IMR-90 (cell line): ENCODE data around the gene POU4F2. TPM values are rescaled to one million over a fixed set of nuclear protein-coding genes. Genes with fewer than 3 reads are reported as not detected.

Experiments used
- ATAC-seq: fragments of 200-7000 bp; cut with Tn5 transposase; 2 replicates; pipeline ENCODE4 v1.9.1; 2020; ENCODE audit warnings: low read depth, mild to moderate bottlenecking, moderate library complexity
- BruUV-seq: library from RNA; stranded (reverse); fragments of 400-500 nt; replicated peaks from 2 replicates; lab custom pipeline; 2021; lab: Mats Ljungman, UMichigan
- CTCF ChIA-PET: fragments of 300-600 bp; formaldehyde crosslinking; extraction: SDS; loops from one replicate; lab custom pipeline; 2021; ENCODE audit warnings: antibody characterized with exemption; lab: Yijun Ruan, JAX
- POLR2A ChIA-PET: fragments of 300-600 bp; sonication (Branson Sonifier 250); formaldehyde crosslinking; loops from one replicate; lab custom pipeline; 2022; ENCODE audit warnings: antibody characterized with exemption; ENCODE audit not compliant: unreplicated experiment; lab: Charles Lee
- DNase-seq: peaks from one replicate; pipeline ENCODE4 v3.0.0; 2013
- H2AFZ ChIP-seq: replicated peaks from 2 replicates; pipeline ENCODE3; 2013; ENCODE audit warnings: low read length, mild to moderate bottlenecking; ENCODE audit not compliant: poor library complexity
- H2AK5ac ChIP-seq: 2 replicates; pipeline ENCODE4 v1.6.1; 2013; ENCODE audit warnings: low read depth, low read length, inconsistent platforms
- H2AK9ac ChIP-seq: replicated peaks from 2 replicates; pipeline ENCODE3; 2013; ENCODE audit warnings: mild to moderate bottlenecking, low read depth, low read length, moderate library complexity; ENCODE audit not compliant: poor library complexity
- H2BK120ac ChIP-seq: 2 replicates; pipeline ENCODE4 v1.6.1; 2013; ENCODE audit warnings: low read depth, low read length, inconsistent platforms
- H2BK15ac ChIP-seq: 3 replicates; pipeline ENCODE4 v1.6.1; 2013; ENCODE audit warnings: low read depth, low read length, inconsistent platforms
- H2BK20ac ChIP-seq: 2 replicates; pipeline ENCODE4 v1.6.1; 2013; ENCODE audit warnings: low read depth, mild to moderate bottlenecking, inconsistent platforms, low read length, moderate library complexity
- H2BK5ac ChIP-seq: 2 replicates; pipeline ENCODE4 v1.6.1; 2013; ENCODE audit warnings: mild to moderate bottlenecking, low read depth, low read length, inconsistent platforms; ENCODE audit not compliant: poor library complexity, severe bottlenecking
- H3K14ac ChIP-seq: replicated peaks from 2 replicates; pipeline ENCODE4 v1.6.1; 2013; ENCODE audit warnings: low read depth, low read length, inconsistent platforms
- H3K18ac ChIP-seq: 2 replicates; pipeline ENCODE4 v1.6.1; 2013; ENCODE audit warnings: low read depth, low read length, control low read depth
- H3K23ac ChIP-seq: 2 replicates; pipeline ENCODE4 v1.6.1; 2013; ENCODE audit warnings: low read depth, low read length, inconsistent platforms
- H3K27ac ChIP-seq: 2 replicates; pipeline ENCODE4 v1.5.1; 2013; ENCODE audit warnings: mild to moderate bottlenecking, control low read depth, low read length; ENCODE audit not compliant: insufficient read depth
- H3K27me3 ChIP-seq: 2 replicates; pipeline ENCODE4 v1.6.1; 2013; ENCODE audit warnings: low read length; ENCODE audit not compliant: control insufficient read depth, insufficient read depth
- H3K36me3 ChIP-seq: 2 replicates; pipeline ENCODE4 v1.6.1; 2013; ENCODE audit warnings: low read length, mixed read lengths; ENCODE audit not compliant: control insufficient read depth, insufficient read depth
- H3K4ac ChIP-seq: 2 replicates; pipeline ENCODE4 v1.6.1; 2013; ENCODE audit warnings: low read depth, low read length, inconsistent platforms
- H3K4me1 ChIP-seq: 2 replicates; pipeline ENCODE4 v1.6.1; 2013; ENCODE audit warnings: low read length, mixed read lengths; ENCODE audit not compliant: control insufficient read depth, insufficient read depth
- H3K4me2 ChIP-seq: 2 replicates; pipeline ENCODE4 v1.6.1; 2013; ENCODE audit warnings: low read depth, mild to moderate bottlenecking, control low read depth, low read length, moderate library complexity
- H3K4me3 ChIP-seq: 2 replicates; pipeline ENCODE4 v1.5.1; 2013; ENCODE audit warnings: low read depth, mild to moderate bottlenecking, control low read depth, low read length, moderate library complexity; ENCODE audit not compliant: insufficient read depth
- H3K56ac ChIP-seq: 2 replicates; pipeline ENCODE4 v1.6.1; 2013; ENCODE audit warnings: low read length, inconsistent platforms; ENCODE audit not compliant: insufficient read depth; ENCODE audit errors: extremely low read depth
- H3K79me1 ChIP-seq, 2 experiments: 2 replicates each; pipeline ENCODE4 v1.6.1; 2013; ENCODE audit warnings: low read length in 2 of 2, inconsistent platforms in 1 of 2, low read depth in 1 of 2
- H3K9ac ChIP-seq: 2 replicates; pipeline ENCODE4 v1.6.1; 2013; ENCODE audit warnings: low read depth, low read length, control low read depth
- H3K9me1 ChIP-seq: 2 replicates; pipeline ENCODE4 v1.6.1; 2013; ENCODE audit warnings: low read length, inconsistent platforms; ENCODE audit not compliant: insufficient read depth
- H3K9me3 ChIP-seq: 2 replicates; pipeline ENCODE4 v1.6.1; 2013; ENCODE audit warnings: low read length; ENCODE audit not compliant: control insufficient read depth, insufficient read depth
- H4K20me1 ChIP-seq: 2 replicates; pipeline ENCODE4 v1.6.1; 2013; ENCODE audit warnings: low read length, inconsistent platforms; ENCODE audit not compliant: insufficient read depth
- H4K5ac ChIP-seq: 2 replicates; pipeline ENCODE4 v1.6.1; 2013; ENCODE audit warnings: mild to moderate bottlenecking, low read depth, low read length, control low read depth
- H4K8ac ChIP-seq, 2 experiments: 2 replicates each; pipeline ENCODE4 v1.6.1; 2013; ENCODE audit warnings: low read depth in 2 of 2, low read length in 2 of 2, control low read depth in 1 of 2, inconsistent platforms in 1 of 2
- H4K91ac ChIP-seq: 2 replicates; pipeline ENCODE4 v1.6.1; 2013; ENCODE audit warnings: low read depth, low read length, inconsistent platforms; ENCODE audit not compliant: insufficient read depth
- BHLHE40 ChIP-seq: fragments of 150-350 bp; IDR thresholded peaks from 2 replicates; pipeline ENCODE4 v1.6.1; 2016; ENCODE audit warnings: mild to moderate bottlenecking, low read depth, low read length
- CEBPB ChIP-seq: IDR thresholded peaks from 2 replicates; pipeline ENCODE4 v1.6.1; 2012; ENCODE audit warnings: low read depth, low read length, improper control_type of control experiment
- CHD1 ChIP-seq: IDR thresholded peaks from 2 replicates; pipeline ENCODE4 v1.6.1; 2012; ENCODE audit warnings: low read depth, low read length, improper control_type of control experiment
- FOS ChIP-seq: fragments of 150-350 bp; IDR thresholded peaks from 2 replicates; pipeline ENCODE4 v1.6.1; 2016; ENCODE audit warnings: low read depth, low read length
- MAFK ChIP-seq: IDR thresholded peaks from 2 replicates; pipeline ENCODE4 v1.6.1; 2012; ENCODE audit warnings: low read depth, low read length, improper control_type of control experiment
- MAZ ChIP-seq: IDR thresholded peaks from 2 replicates; pipeline ENCODE4 v1.6.1; 2012; ENCODE audit warnings: low read depth, mild to moderate bottlenecking, low read length, improper control_type of control experiment, moderate library complexity, borderline replicate concordance
- MXI1 ChIP-seq: IDR thresholded peaks from 2 replicates; pipeline ENCODE4 v1.6.1; 2012; ENCODE audit warnings: low read depth, mild to moderate bottlenecking, low read length, moderate library complexity, borderline replicate concordance
- NFE2L2 ChIP-seq: fragments of 150-350 bp; IDR thresholded peaks from 2 replicates; pipeline ENCODE4 v1.6.1; 2016; ENCODE audit warnings: low read depth, mild to moderate bottlenecking, low read length
- POLR2A ChIP-seq: IDR thresholded peaks from 2 replicates; pipeline ENCODE4 v1.6.1; 2012; ENCODE audit warnings: mild to moderate bottlenecking, low read depth, low read length
- RAD21 ChIP-seq: IDR thresholded peaks from 2 replicates; pipeline ENCODE4 v1.6.1; 2012; ENCODE audit warnings: low read length, improper control_type of control experiment
- RCOR1 ChIP-seq: IDR thresholded peaks from 2 replicates; pipeline ENCODE4 v1.6.1; 2012; ENCODE audit warnings: mild to moderate bottlenecking, low read length, improper control_type of control experiment; ENCODE audit not compliant: insufficient replicate concordance
- RFX5 ChIP-seq: IDR thresholded peaks from 2 replicates; pipeline ENCODE4 v1.8.0; 2012; ENCODE audit warnings: low read depth, mild to moderate bottlenecking, low read length, moderate library complexity
- SMC3 ChIP-seq: fragments of 150-350 bp; IDR thresholded peaks from 2 replicates; pipeline ENCODE4 v1.6.1; 2016; ENCODE audit warnings: low read depth, mild to moderate bottlenecking, antibody characterized with exemption, low read length, moderate library complexity
- WGBS, 2 experiments: methylation state at CpG; one replicate each; pipeline versions ENCODE4 v1.1.5 to v1.1.7; 2013; ENCODE audit warnings: missing lambda C conversion rate in 2 of 2; ENCODE audit not compliant: insufficient read length in 1 of 2; ENCODE audit errors: extremely low coverage in 2 of 2; 5-methylcytosine and 5-hydroxymethylcytosine counted together
- dilution Hi-C: fragments of 300-500 bp; cut with HindIII; formaldehyde crosslinking; loops from one replicate; pipeline ENCODE4 v1.14.3; 2018; ENCODE audit warnings: low sequenced_read_pairs; ENCODE audit not compliant: unreplicated experiment
- in situ Hi-C: fragments of 300-500 bp; cut with MboI; formaldehyde crosslinking; loops from 3 replicates; pipeline ENCODE4 v1.14.3; 2019; ENCODE audit warnings: low sequenced_read_pairs, inconsistent platforms, mixed read lengths
- intact Hi-C: fragments of 100-400 bp; cut with micrococcal nuclease; formaldehyde crosslinking; loops from 2 replicates; pipeline ENCODE4 v1.10.0; 2022
- polyA plus RNA-seq, 3 experiments: library from polyadenylated mRNA; depleted of rRNA; stranded (reverse); fragments of >200 nt; gene quantifications; 2 replicates each; pipeline ENCODE4 v1.2.3, GENCODE V29; 2012; ENCODE audit warnings: low replicate concordance in 1 of 3
- total RNA-seq: library from RNA; depleted of rRNA; stranded (reverse); fragments of >200 nt; gene quantifications from 2 replicates; pipeline ENCODE4 v1.2.3, GENCODE V29; 2012
- TF ChIP-seq, protein P1 (sequence below): conservative IDR thresholded peaks from 2 replicates; pipeline ENCODE4 v1.5.1; 2012; ENCODE audit warnings: mild to moderate bottlenecking, low read depth, low read length, improper control_type of control experiment
- TF ChIP-seq, protein P2 (sequence below): fragments of 150-350 bp; IDR thresholded peaks from 2 replicates; pipeline ENCODE4 v1.6.1; 2017; ENCODE audit warnings: mild to moderate bottlenecking, antibody characterized with exemption, low read length, low read depth
- TF ChIP-seq, protein P3 (sequence below): fragments of 150-350 bp; IDR thresholded peaks from 2 replicates; pipeline ENCODE4 v1.6.1; 2016; ENCODE audit warnings: low read depth, mild to moderate bottlenecking, low read length, moderate library complexity, borderline replicate concordance

The POU4F2 gene
- total and polyA plus RNA-seq, 2 of the 4 experiments (the other 2 are of a cell fraction) = not detected

DNA sequence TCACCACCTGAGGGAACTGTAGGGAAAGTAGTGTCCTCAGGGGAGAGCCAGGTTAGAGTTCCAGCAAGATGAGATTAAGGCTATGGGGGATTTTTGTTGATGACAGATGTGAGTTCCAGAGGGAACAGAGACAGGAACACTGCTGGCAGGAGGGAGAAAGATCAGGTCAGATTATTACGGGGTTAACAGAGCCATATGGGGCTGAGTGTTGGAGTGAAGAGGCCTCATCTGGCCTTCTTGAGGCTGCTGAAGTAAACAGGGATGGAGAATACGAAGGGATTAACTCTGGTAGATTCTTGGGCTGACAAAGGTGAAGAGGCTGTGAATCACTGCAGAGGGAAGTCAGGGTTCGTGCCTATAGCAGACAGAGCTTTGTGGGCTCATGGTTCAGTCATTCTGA, 47.9 kb upstream of the POU4F2 start:
- no peak overlapping the region for H3K27ac ChIP-seq
- H3K9me1 ChIP-seq = no peaks in the 10 kb centered on the region
- no peak overlapping the region for H3K9ac ChIP-seq
- H3K56ac ChIP-seq = no peak overlapping the region
- no peaks in the 10 kb centered on the region for H3K27me3 ChIP-seq
- no peaks in the 10 kb centered on the region for H4K20me1 ChIP-seq
- DNase-seq (no peak), ATAC-seq (no peak)
- no peak overlapping the region for H3K4me2 ChIP-seq
- no peak overlapping the region for H3K14ac ChIP-seq
- no peak overlapping the region for H2BK120ac ChIP-seq
- H2AK9ac ChIP-seq = no peak overlapping the region
- H3K18ac ChIP-seq = no peak overlapping the region
- no peak overlapping the region for H4K8ac ChIP-seq
- H3K36me3 ChIP-seq = no peaks in the 10 kb centered on the region
- H2BK20ac ChIP-seq = no peak overlapping the region
- no peak overlapping the region for H4K91ac ChIP-seq
- ChIA-PET CTCF (no interaction called here), POLR2A (no interaction called here)
- H3K79me1 ChIP-seq = no peaks in the 10 kb centered on the region
- no peak overlapping the region for H3K23ac ChIP-seq
- no peak overlapping the region for H2AFZ ChIP-seq
- H3K4me1 ChIP-seq = no peaks in the 10 kb centered on the region
- no peak overlapping the region for H3K4me3 ChIP-seq
- no peak overlapping the region for H2BK15ac ChIP-seq
- no peak overlapping the region for H4K5ac ChIP-seq
- no peak overlapping the region for H2BK5ac ChIP-seq
- H2AK5ac ChIP-seq = no peak overlapping the region
- BruUV-seq = no TSS peak
- dilution Hi-C loops (no loop called here), in situ Hi-C loops (no loop called here), intact Hi-C loops (no loop called here)
- no peak for TF ChIP-seq MAZ
- no peak for TF ChIP-seq RAD21
- no peak for TF ChIP-seq MXI1
- TF ChIP-seq MAFK = no peak
- TF ChIP-seq CEBPB = no peak
- TF ChIP-seq SMC3 = no peak
- no peak for TF ChIP-seq RFX5
- TF ChIP-seq, protein P1, sequence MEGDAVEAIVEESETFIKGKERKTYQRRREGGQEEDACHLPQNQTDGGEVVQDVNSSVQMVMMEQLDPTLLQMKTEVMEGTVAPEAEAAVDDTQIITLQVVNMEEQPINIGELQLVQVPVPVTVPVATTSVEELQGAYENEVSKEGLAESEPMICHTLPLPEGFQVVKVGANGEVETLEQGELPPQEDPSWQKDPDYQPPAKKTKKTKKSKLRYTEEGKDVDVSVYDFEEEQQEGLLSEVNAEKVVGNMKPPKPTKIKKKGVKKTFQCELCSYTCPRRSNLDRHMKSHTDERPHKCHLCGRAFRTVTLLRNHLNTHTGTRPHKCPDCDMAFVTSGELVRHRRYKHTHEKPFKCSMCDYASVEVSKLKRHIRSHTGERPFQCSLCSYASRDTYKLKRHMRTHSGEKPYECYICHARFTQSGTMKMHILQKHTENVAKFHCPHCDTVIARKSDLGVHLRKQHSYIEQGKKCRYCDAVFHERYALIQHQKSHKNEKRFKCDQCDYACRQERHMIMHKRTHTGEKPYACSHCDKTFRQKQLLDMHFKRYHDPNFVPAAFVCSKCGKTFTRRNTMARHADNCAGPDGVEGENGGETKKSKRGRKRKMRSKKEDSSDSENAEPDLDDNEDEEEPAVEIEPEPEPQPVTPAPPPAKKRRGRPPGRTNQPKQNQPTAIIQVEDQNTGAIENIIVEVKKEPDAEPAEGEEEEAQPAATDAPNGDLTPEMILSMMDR = no peak
- no peak for TF ChIP-seq CHD1
- TF ChIP-seq BHLHE40 = no peak
- TF ChIP-seq POLR2A = no peak
- no peak for TF ChIP-seq NFE2L2
- TF ChIP-seq, protein P2, sequence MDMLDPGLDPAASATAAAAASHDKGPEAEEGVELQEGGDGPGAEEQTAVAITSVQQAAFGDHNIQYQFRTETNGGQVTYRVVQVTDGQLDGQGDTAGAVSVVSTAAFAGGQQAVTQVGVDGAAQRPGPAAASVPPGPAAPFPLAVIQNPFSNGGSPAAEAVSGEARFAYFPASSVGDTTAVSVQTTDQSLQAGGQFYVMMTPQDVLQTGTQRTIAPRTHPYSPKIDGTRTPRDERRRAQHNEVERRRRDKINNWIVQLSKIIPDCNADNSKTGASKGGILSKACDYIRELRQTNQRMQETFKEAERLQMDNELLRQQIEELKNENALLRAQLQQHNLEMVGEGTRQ = no peak
- no peak for TF ChIP-seq FOS
- no peak for TF ChIP-seq RCOR1
- TF ChIP-seq, protein P3, sequence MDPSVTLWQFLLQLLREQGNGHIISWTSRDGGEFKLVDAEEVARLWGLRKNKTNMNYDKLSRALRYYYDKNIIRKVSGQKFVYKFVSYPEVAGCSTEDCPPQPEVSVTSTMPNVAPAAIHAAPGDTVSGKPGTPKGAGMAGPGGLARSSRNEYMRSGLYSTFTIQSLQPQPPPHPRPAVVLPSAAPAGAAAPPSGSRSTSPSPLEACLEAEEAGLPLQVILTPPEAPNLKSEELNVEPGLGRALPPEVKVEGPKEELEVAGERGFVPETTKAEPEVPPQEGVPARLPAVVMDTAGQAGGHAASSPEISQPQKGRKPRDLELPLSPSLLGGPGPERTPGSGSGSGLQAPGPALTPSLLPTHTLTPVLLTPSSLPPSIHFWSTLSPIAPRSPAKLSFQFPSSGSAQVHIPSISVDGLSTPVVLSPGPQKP = no peak
- H3K9me3 ChIP-seq = no peaks in the 10 kb centered on the region
- WGBS, 2 experiments = 20% methylated on average over 2 of the region's 3 CpGs; no CpG with 5 or more reads in 1 of the 2 experiments
- H3K4ac ChIP-seq = no peak overlapping the region
